Natural killer cell (primary cell): ENCODE results near the gene TH. TPM values are rescaled to one million over a fixed set of nuclear protein-coding genes. Genes with fewer than 3 reads are reported as not detected.

Experiments
- ATAC-seq, 3 donors: fragments of 150-1000 bp in 2 of 3; fragments of 200-7000 bp in 1 of 3; cut with Tn5 transposase; 1 replicate in 1 of 3; 2 replicates in 2 of 3; pipeline ENCODE4 v1.10.0; 2021; ENCODE audit warnings: mild to moderate bottlenecking in 2 of 3, moderate library complexity in 2 of 3
- DNase-seq, 2 donors: peaks; one replicate each; pipeline versions ENCODE4 v3.0.0 to v3.0.0-alpha.2; 2013 to 2021; ENCODE audit warnings: mixed read lengths in 1 of 2
- H3K27ac ChIP-seq: one replicate; pipeline ENCODE4 v1.5.1; 2013; ENCODE audit warnings: mild to moderate bottlenecking, low read length
- H3K27me3 ChIP-seq: one replicate; pipeline ENCODE4 v1.6.1; 2013; ENCODE audit warnings: low read length; ENCODE audit not compliant: control insufficient read depth, insufficient read depth
- H3K36me3 ChIP-seq: one replicate; pipeline ENCODE4 v1.6.1; 2013; ENCODE audit warnings: low read length; ENCODE audit not compliant: control insufficient read depth, insufficient read depth
- H3K4me1 ChIP-seq: one replicate; pipeline ENCODE4 v1.6.1; 2013; ENCODE audit warnings: low read length; ENCODE audit not compliant: control insufficient read depth, insufficient read depth
- H3K4me3 ChIP-seq: one replicate; pipeline ENCODE4 v1.5.1; 2013; ENCODE audit warnings: low read length
- H3K9me3 ChIP-seq: one replicate; pipeline ENCODE4 v1.6.1; 2013; ENCODE audit warnings: low read length; ENCODE audit not compliant: control insufficient read depth, insufficient read depth
- H3K27ac Mint-ChIP-seq, 2 donors: one replicate each; pipeline ENCODE4 v1.8.0; 2022; ENCODE audit warnings: mild to moderate bottlenecking in 2 of 2, mixed read lengths in 2 of 2, moderate library complexity in 1 of 2
- H3K27me3 Mint-ChIP-seq, 2 donors: one replicate each; pipeline ENCODE4 v1.8.0; 2022; ENCODE audit warnings: low read depth in 2 of 2, mixed read lengths in 2 of 2
- H3K36me3 Mint-ChIP-seq: one replicate; pipeline ENCODE4 v1.8.0; 2022; ENCODE audit warnings: mixed read lengths
- H3K4me1 Mint-ChIP-seq, 2 donors: one replicate each; pipeline ENCODE4 v1.8.0; 2022; ENCODE audit warnings: mixed read lengths in 2 of 2
- H3K4me3 Mint-ChIP-seq: one replicate; pipeline ENCODE4 v1.8.0; 2022; ENCODE audit warnings: mild to moderate bottlenecking, moderate library complexity, mixed read lengths
- H3K9me3 Mint-ChIP-seq, 2 donors: one replicate each; pipeline ENCODE4 v1.8.0; 2022; ENCODE audit warnings: mixed read lengths in 2 of 2
- WGBS: methylation state at CpG from one replicate; pipeline ENCODE4 v1.1.7; 2013; ENCODE audit warnings: missing lambda C conversion rate; ENCODE audit not compliant: insufficient coverage; 5-methylcytosine and 5-hydroxymethylcytosine counted together
- intact Hi-C: fragments of 100-400 bp; cut with micrococcal nuclease; formaldehyde crosslinking; loops from one replicate; pipeline ENCODE4 v1.14.2; 2022
- total RNA-seq, 4 donors: library from RNA; stranded (reverse); fragments of 120-200 nt in 1 of 4; gene quantifications; one replicate each; pipeline versions ENCODE4 v1.2.3 to v1.2.4, GENCODE V29; 2013 to 2022
- TF ChIP-seq, protein P1 (sequence below): fragments of 200-600 bp; IDR thresholded peaks from one replicate; pipeline ENCODE4 v1.8.0; 2022; ENCODE audit warnings: antibody characterized with exemption

Gene TH
- total RNA-seq, 3 donors from 2014 or later (not counting 1 experiment from before 2014, with no cell fraction given) = not detected

DNA sequence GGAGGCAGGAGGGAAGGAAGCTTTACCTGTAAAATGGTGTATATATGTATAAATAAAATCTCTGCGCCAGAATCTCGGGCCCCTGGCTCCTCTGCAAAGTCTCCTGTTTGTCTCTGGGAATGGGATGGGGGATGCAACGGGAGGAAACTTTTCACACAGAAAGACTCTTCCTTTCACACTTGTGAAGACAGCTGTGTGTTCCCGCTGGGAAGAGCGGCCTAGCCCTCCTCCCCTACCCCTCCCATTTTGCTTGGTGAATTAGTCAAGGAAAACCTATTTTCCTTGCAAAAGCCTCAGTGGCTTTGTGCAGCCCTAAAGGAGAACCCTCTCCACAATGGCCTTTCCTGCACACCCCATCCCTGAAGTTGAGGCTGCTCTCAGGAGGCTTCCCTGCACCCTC lies 23.0 kb downstream of the TH start:
- 42% methylated on average over 4 of the region's 5 CpGs for WGBS
- DNase-seq = no peak
- peaks cover 9 to 10% of the 10 kb centered on the region in 2 donors for H3K4me1 Mint-ChIP-seq
- H3K27me3 ChIP-seq = peaks cover 32% of the 10 kb centered on the region
- intact Hi-C loops = no loop called here
- H3K4me3 Mint-ChIP-seq = no peak overlapping the region
- no peak for ATAC-seq
- no peaks in the 10 kb centered on the region for H3K36me3 ChIP-seq
- peaks cover 7% of the 10 kb centered on the region for H3K4me1 ChIP-seq
- H3K4me3 ChIP-seq = no peak overlapping the region
- TF ChIP-seq, protein P1, sequence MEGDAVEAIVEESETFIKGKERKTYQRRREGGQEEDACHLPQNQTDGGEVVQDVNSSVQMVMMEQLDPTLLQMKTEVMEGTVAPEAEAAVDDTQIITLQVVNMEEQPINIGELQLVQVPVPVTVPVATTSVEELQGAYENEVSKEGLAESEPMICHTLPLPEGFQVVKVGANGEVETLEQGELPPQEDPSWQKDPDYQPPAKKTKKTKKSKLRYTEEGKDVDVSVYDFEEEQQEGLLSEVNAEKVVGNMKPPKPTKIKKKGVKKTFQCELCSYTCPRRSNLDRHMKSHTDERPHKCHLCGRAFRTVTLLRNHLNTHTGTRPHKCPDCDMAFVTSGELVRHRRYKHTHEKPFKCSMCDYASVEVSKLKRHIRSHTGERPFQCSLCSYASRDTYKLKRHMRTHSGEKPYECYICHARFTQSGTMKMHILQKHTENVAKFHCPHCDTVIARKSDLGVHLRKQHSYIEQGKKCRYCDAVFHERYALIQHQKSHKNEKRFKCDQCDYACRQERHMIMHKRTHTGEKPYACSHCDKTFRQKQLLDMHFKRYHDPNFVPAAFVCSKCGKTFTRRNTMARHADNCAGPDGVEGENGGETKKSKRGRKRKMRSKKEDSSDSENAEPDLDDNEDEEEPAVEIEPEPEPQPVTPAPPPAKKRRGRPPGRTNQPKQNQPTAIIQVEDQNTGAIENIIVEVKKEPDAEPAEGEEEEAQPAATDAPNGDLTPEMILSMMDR = no peak
- H3K36me3 Mint-ChIP-seq = no peaks in the 10 kb centered on the region
- H3K27me3 Mint-ChIP-seq = peaks cover 31 to 54% of the 10 kb centered on the region in 2 donors
- H3K9me3 ChIP-seq = no peaks in the 10 kb centered on the region
- H3K27ac Mint-ChIP-seq = no peak overlapping the region
- H3K27ac ChIP-seq = no peak overlapping the region
- no peaks in the 10 kb centered on the region for H3K9me3 Mint-ChIP-seq

DNA sequence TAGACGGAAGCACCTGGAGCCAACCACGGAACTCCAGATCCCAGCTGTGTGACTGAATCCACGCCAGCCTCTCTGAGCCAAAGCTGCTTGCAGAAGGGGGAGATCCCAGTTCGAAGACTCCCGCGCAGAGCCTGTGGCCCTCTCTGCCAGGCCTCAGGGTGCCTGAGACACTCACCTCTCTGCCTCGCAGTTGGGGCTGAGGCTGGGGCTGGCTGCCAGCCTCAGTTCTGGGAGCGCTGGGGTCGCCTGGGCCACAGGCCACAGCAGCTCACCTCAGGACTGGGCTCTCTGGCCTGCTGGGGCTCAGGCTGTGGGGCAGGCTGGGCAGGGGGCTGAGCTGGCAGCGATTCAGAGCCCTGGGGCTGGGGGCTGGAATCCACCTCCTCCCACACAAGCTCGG lies 24.2 kb downstream of the TH start:
- Histone ChIP-seq H3K9me3 (no peaks in the 10 kb centered on the region), H3K27me3 (peaks cover 38% of the 10 kb centered on the region), H3K4me1 (peaks cover 7% of the 10 kb centered on the region), H3K27ac (no peak overlapping the region), H3K4me3 (no peak overlapping the region), H3K36me3 (no peaks in the 10 kb centered on the region)
- no peaks in the 10 kb centered on the region for H3K36me3 Mint-ChIP-seq
- 46% methylated on average over 11 of the region's 11 CpGs for WGBS
- peaks cover 9 to 10% of the 10 kb centered on the region in 2 donors for H3K4me1 Mint-ChIP-seq
- intact Hi-C loops = no loop called here
- ATAC-seq (no peak), DNase-seq (no peak)
- H3K27ac Mint-ChIP-seq = no peak overlapping the region
- no peaks in the 10 kb centered on the region for H3K9me3 Mint-ChIP-seq
- H3K27me3 Mint-ChIP-seq = peaks cover 43 to 64% of the 10 kb centered on the region in 2 donors
- TF ChIP-seq, protein P1 = no peak
- H3K4me3 Mint-ChIP-seq = no peak overlapping the region

DNA sequence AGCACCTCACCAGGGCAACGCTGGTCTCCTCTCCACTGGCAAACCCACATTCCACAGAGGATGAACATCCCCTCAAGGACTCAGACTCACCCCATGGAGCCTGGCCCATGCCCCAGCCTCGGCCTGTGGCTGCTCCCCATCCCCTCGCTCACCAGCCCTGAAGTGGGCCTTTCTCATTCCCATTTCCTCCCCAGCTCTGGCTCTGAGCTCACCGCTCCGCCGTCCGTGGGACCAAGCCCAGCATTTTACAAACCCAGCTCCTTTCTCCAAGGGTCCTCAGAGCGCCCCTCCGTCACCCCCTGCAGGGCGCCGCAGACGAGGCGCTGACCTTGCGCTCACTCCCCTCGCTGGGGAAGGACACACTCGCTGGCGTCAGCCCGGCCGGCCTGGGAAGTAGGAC lies 25.6 kb downstream of the TH start:
- no peak overlapping the region for H3K4me3 Mint-ChIP-seq
- TF ChIP-seq, protein P1 = no peak
- Histone ChIP-seq H3K4me1 (no peaks in the 10 kb centered on the region), H3K9me3 (no peaks in the 10 kb centered on the region), H3K4me3 (no peak overlapping the region), H3K27me3 (peaks cover 45% of the 10 kb centered on the region), H3K36me3 (no peaks in the 10 kb centered on the region), H3K27ac (no peak overlapping the region)
- H3K36me3 Mint-ChIP-seq = no peaks in the 10 kb centered on the region
- H3K4me1 Mint-ChIP-seq = peaks cover 0 to under 1% of the 10 kb centered on the region in 2 donors
- H3K27me3 Mint-ChIP-seq = peaks cover 53 to 72% of the 10 kb centered on the region in 2 donors
- WGBS = 32% methylated on average over 19 of the region's 19 CpGs
- no peak overlapping the region for H3K27ac Mint-ChIP-seq
- no peak for ATAC-seq
- intact Hi-C loops = no loop called here
- H3K9me3 Mint-ChIP-seq = no peaks in the 10 kb centered on the region
- DNase-seq = no peak

DNA sequence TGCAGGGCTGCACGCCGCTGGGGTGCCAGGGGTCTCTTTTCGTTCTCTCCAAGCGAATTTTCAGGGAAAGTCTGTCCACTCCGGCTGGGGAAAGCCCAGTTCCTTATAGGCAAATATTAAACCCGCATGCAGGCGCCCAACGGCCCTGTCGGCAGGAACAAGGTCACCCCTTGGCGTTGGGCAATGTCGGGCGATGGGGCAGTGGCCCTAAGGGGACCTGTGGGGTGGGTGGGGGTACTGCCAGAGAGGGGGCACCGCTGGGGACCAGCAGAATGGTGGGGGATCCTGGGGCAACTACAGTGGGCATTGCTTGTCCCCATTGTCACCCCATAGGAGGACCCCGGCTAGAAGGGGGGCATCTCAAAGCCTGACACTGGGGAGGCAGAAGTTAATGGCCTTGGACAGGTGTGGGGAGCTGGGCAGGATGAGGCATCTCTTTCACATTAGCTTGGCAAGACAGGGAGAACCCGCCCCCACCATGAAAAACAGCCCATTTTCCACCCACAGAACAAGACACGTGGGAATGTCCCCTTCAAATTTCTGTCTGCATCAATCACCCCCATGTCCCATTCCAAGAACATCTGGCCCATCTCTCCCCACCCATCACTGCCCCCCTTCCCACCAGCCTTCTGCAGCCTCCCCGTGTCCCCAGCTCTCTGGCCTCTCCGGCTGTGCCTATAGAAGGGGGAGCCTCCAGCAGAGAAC lies 26.9 kb downstream of the TH start:
- Mint-ChIP-seq H3K4me1 (no peaks in the 10 kb centered on the region), H3K4me3 (no peak overlapping the region), H3K36me3 (no peaks in the 10 kb centered on the region), H3K27ac (no peak overlapping the region), H3K27me3 (peaks cover 43 to 61% of the 10 kb centered on the region in 2 donors), H3K9me3 (no peaks in the 10 kb centered on the region)
- intact Hi-C loops = no loop called here
- no peaks in the 10 kb centered on the region for H3K9me3 ChIP-seq
- no peak for DNase-seq
- H3K27ac ChIP-seq = no peak overlapping the region
- H3K27me3 ChIP-seq = peaks cover 42% of the 10 kb centered on the region
- TF ChIP-seq, protein P1 = no peak
- ATAC-seq = no peak
- H3K4me3 ChIP-seq = no peak overlapping the region
- 10% methylated on average over 18 of the region's 18 CpGs for WGBS
- no peaks in the 10 kb centered on the region for H3K36me3 ChIP-seq
- no peaks in the 10 kb centered on the region for H3K4me1 ChIP-seq
